ENCODE measurements around the gene TMEM272. TPM values are rescaled to one million over a fixed set of nuclear protein-coding genes. Genes with fewer than 3 reads are reported as not detected.
"Not testable (repeated sequence)": the region's sequence is repeated elsewhere in the genome, so short reads cannot be mapped to it uniquely, and the experiment has no call there.

TMEM272 gene
- total RNA-seq, 1 experiment from 2014 or later: 0.17 TPM

GRCh38 chr13:51825165-51825592 is 19.8 kb downstream of the TMEM272 start:
- ChIA-PET POLR2A (no interaction called here), CTCF (no interaction called here), RAD21 (ENCODE audit: low non-redundant PET in 1 of 2, low total read pairs in 2 of 2, uncharacterized antibody in 2 of 2, unreplicated experiment in 2 of 2) (no interaction called here)
- H3K4me3 ChIP-seq (replicated peaks in 1 of 2; ENCODE audit: low read depth in 1 of 2, low read length in 2 of 2): no peak overlapping the region
- H3K27ac ChIP-seq (ENCODE audit: low read depth, low read length): no peak overlapping the region
- H3K4me1 ChIP-seq (ENCODE audit: control insufficient read depth in 1 of 2, insufficient read depth in 2 of 2, low read length in 2 of 2): no peaks in the 10 kb centered on the region
- H2AFZ ChIP-seq (ENCODE audit: low read depth, low read length, poor library complexity, severe bottlenecking): no peak overlapping the region
- no peaks in the 10 kb centered on the region for H3K9me2 ChIP-seq (ENCODE audit: insufficient read depth)
- no peaks in the 10 kb centered on the region for H4K20me1 ChIP-seq (ENCODE audit: insufficient read depth)
- TF ChIP-seq TCF7L2 (IDR thresholded peaks at IDR 0.05; ENCODE audit: borderline replicate concordance, extremely low read depth, insufficient read depth, insufficient read length) (no peak), YY1 (IDR thresholded peaks at IDR 0.05; ENCODE audit: extremely low read depth, insufficient replicate concordance, low read depth, low read length) (no peak)
- no peak overlapping the region for H3K9ac ChIP-seq (ENCODE audit: low read length)
- no peaks in the 10 kb centered on the region for H3K36me3 ChIP-seq (ENCODE audit: control insufficient read depth in 1 of 2, insufficient read depth in 2 of 2, low read length in 2 of 2)
- DNase-seq (ENCODE audit: low read depth, low spot score) (no peak), ATAC-seq (no peak)
- H3K4me2 ChIP-seq (ENCODE audit: low read length): no peak overlapping the region
- BruUV-seq (replicated peaks): no TSS peak
- H3K9me3 ChIP-seq (ENCODE audit: control insufficient read depth in 1 of 2, insufficient read depth in 1 of 2, low read depth in 1 of 2, low read length in 2 of 2): no peaks in the 10 kb centered on the region
- intact Hi-C loops (cut with micrococcal nuclease): no loop called here
- peaks cover 14% of the 10 kb centered on the region; the same call in 1 of the 2 replicates for H3K27me3 ChIP-seq (ENCODE audit: insufficient read depth, low read length)
- no peaks in the 10 kb centered on the region for H3K79me2 ChIP-seq (ENCODE audit: insufficient read depth, low read length)

DNA sequence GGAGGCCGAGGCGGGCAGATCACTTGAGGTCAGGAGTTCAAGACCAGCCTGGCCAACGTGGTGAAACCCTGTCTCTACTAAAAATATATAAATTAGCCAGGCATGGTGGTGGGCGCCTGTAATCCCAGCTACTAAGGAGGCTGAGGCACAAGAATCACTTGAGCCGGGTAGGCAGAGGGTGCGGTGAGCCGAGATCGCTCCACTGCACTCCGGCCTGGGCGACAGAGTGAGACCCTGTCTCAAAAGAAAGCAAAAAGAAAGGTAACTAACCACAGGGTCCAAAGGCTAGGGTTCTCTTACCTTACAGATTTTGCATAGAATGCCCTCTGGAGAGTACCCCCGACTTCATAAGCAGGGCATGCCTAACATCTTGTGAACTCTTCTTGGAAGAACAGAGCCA is 20.3 kb downstream of the TMEM272 start:
- H2AFZ ChIP-seq (ENCODE audit: low read depth, low read length, poor library complexity, severe bottlenecking); RAD21 ChIA-PET (ENCODE audit: low non-redundant PET in 1 of 2, low total read pairs in 2 of 2, uncharacterized antibody in 2 of 2, unreplicated experiment in 2 of 2); BruUV-seq (replicated peaks); H3K36me3 ChIP-seq (ENCODE audit: control insufficient read depth in 1 of 2, insufficient read depth in 2 of 2, low read length in 2 of 2); H3K79me2 ChIP-seq (ENCODE audit: insufficient read depth, low read length); POLR2A ChIA-PET; H3K4me2 ChIP-seq (ENCODE audit: low read length); H4K20me1 ChIP-seq (ENCODE audit: insufficient read depth); CTCF ChIA-PET; H3K4me1 ChIP-seq (ENCODE audit: control insufficient read depth in 1 of 2, insufficient read depth in 2 of 2, low read length in 2 of 2); H3K9ac ChIP-seq (ENCODE audit: low read length); H3K27ac ChIP-seq (ENCODE audit: low read depth, low read length); H3K4me3 ChIP-seq (replicated peaks in 1 of 2; ENCODE audit: low read depth in 1 of 2, low read length in 2 of 2); ATAC-seq; H3K9me2 ChIP-seq (ENCODE audit: insufficient read depth); DNase-seq (ENCODE audit: low read depth, low spot score); H3K9me3 ChIP-seq (ENCODE audit: control insufficient read depth in 1 of 2, insufficient read depth in 1 of 2, low read depth in 1 of 2, low read length in 2 of 2); intact Hi-C loops (cut with micrococcal nuclease): not testable (repeated sequence)
- peaks cover 14% of the 10 kb centered on the region; the same call in 1 of the 2 replicates for H3K27me3 ChIP-seq (ENCODE audit: insufficient read depth, low read length)

- ChIA-PET POLR2A (no interaction called here), CTCF (no interaction called here), RAD21 (ENCODE audit: low non-redundant PET in 1 of 2, low total read pairs in 2 of 2, uncharacterized antibody in 2 of 2, unreplicated experiment in 2 of 2) (no interaction called here)
- DNase-seq (ENCODE audit: low read depth, low spot score) (no peak), ATAC-seq (no peak)
- Histone ChIP-seq H3K27me3 (ENCODE audit: insufficient read depth, low read length) (peaks cover 14% of the 10 kb centered on the region; the same call in 1 of the 2 replicates), H3K9ac (ENCODE audit: low read length) (no peak overlapping the region), H3K36me3 (ENCODE audit: control insufficient read depth in 1 of 2, insufficient read depth in 2 of 2, low read length in 2 of 2) (no peaks in the 10 kb centered on the region), H3K4me2 (ENCODE audit: low read length) (no peak overlapping the region), H4K20me1 (ENCODE audit: insufficient read depth) (no peaks in the 10 kb centered on the region), H3K9me2 (ENCODE audit: insufficient read depth) (no peaks in the 10 kb centered on the region), H2AFZ (ENCODE audit: low read depth, low read length, poor library complexity, severe bottlenecking) (no peak overlapping the region), H3K79me2 (ENCODE audit: insufficient read depth, low read length) (no peaks in the 10 kb centered on the region), H3K4me3 (replicated peaks in 1 of 2; ENCODE audit: low read depth in 1 of 2, low read length in 2 of 2) (no peak overlapping the region), H3K4me1 (ENCODE audit: control insufficient read depth in 1 of 2, insufficient read depth in 2 of 2, low read length in 2 of 2) (no peaks in the 10 kb centered on the region), H3K27ac (ENCODE audit: low read depth, low read length) (no peak overlapping the region), H3K9me3 (ENCODE audit: control insufficient read depth in 1 of 2, insufficient read depth in 1 of 2, low read depth in 1 of 2, low read length in 2 of 2) (no peaks in the 10 kb centered on the region)
- intact Hi-C loops (cut with micrococcal nuclease): no loop called here
- TF ChIP-seq TCF7L2 (IDR thresholded peaks at IDR 0.05; ENCODE audit: borderline replicate concordance, extremely low read depth, insufficient read depth, insufficient read length) (no peak), ELF1 (IDR thresholded peaks at IDR 0.05; ENCODE audit: borderline replicate concordance, low read depth) (no peak), POLR2A (IDR thresholded peaks at IDR 0.05; ENCODE audit: borderline replicate concordance, extremely low read depth, insufficient read depth, insufficient read length) (no peak), SRF (IDR thresholded peaks at IDR 0.05; ENCODE audit: low read depth) (no peak), YY1 (IDR thresholded peaks at IDR 0.05; ENCODE audit: extremely low read depth, insufficient replicate concordance, low read depth, low read length) (no peak), SIN3A (IDR thresholded peaks at IDR 0.05; ENCODE audit: low read depth) (no peak), EGR1 (IDR thresholded peaks at IDR 0.05; ENCODE audit: low read depth) (no peak), POLR2AphosphoS5 (IDR thresholded peaks at IDR 0.05; ENCODE audit: low read depth, low read length) (no peak), SP1 (IDR thresholded peaks at IDR 0.05; ENCODE audit: low read depth) (no peak)
- TF ChIP-seq, protein P1, sequence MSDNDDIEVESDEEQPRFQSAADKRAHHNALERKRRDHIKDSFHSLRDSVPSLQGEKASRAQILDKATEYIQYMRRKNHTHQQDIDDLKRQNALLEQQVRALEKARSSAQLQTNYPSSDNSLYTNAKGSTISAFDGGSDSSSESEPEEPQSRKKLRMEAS (IDR thresholded peaks at IDR 0.05): no peak
- TF ChIP-seq, protein P2, sequence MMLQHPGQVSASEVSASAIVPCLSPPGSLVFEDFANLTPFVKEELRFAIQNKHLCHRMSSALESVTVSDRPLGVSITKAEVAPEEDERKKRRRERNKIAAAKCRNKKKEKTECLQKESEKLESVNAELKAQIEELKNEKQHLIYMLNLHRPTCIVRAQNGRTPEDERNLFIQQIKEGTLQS (IDR thresholded peaks at IDR 0.05): no peak
- BruUV-seq (replicated peaks): no TSS peak
Observed at GRCh38 chr13:51823863-51824262, 21.1 kb downstream of the TMEM272 start.
